22Rv1 (cell line): Measurements from ENCODE around the gene PHLDB2.

Experiments used
- ZFX ChIP-seq: fragments of 450-650 bp; IDR thresholded peaks from 2 replicates; pipeline ENCODE4 v1.6.1; 2017; ENCODE audit warnings: antibody characterized with exemption, borderline replicate concordance
- TF ChIP-seq, protein P1 (sequence below): fragments of 450-650 bp; IDR thresholded peaks from 2 replicates; pipeline ENCODE4 v1.5.1; 2017; ENCODE audit warnings: mild to moderate bottlenecking

DNA sequence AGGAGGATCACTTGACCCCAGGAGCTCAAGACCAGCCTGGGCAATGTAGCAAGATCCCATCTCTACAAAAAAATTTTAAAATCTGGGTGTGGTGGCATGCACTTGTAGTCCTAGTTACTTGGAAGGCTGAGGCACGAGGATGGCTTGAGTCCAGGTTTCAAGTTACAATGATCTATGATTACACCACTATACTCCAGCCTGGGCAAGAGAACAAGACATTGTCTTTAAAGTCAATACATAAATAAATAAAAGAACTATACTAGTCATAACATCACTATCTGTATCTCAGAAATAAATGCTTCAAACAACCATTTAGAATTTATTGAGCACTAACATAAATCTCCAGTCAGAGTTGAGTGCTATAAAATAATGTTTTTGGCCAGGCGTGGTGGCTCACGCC is 8.5 kb upstream of the PHLDB2 start:
- TF ChIP-seq, protein P1, sequence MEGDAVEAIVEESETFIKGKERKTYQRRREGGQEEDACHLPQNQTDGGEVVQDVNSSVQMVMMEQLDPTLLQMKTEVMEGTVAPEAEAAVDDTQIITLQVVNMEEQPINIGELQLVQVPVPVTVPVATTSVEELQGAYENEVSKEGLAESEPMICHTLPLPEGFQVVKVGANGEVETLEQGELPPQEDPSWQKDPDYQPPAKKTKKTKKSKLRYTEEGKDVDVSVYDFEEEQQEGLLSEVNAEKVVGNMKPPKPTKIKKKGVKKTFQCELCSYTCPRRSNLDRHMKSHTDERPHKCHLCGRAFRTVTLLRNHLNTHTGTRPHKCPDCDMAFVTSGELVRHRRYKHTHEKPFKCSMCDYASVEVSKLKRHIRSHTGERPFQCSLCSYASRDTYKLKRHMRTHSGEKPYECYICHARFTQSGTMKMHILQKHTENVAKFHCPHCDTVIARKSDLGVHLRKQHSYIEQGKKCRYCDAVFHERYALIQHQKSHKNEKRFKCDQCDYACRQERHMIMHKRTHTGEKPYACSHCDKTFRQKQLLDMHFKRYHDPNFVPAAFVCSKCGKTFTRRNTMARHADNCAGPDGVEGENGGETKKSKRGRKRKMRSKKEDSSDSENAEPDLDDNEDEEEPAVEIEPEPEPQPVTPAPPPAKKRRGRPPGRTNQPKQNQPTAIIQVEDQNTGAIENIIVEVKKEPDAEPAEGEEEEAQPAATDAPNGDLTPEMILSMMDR: no peak
- no peak for TF ChIP-seq ZFX
